Measurements from ENCODE around the gene MEI1. TPM values are rescaled to one million over a fixed set of nuclear protein-coding genes. Genes with fewer than 3 reads are reported as not detected.

The MEI1 gene
- total RNA-seq, 2 experiments from 2014 or later, result 27.7 to 28.4 TPM

DNA sequence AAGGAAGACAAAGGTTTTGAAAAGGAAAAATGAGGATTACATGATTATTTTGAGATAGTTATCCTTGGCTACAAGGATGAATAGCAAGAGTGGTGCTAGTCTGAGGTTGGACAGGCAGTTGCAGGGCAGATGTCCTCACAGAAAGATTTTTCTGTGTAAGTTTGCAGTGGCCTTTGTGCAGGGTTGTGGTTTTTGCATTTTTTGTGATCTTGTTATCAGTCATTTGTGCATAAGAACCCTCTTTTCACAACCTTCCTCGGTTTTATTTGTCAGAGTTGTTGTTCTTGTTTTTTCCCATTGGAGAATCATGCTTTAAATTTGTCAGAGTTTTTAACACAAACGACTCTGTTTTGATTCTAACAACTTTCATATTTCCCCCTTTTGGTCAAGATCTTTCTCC is 102.6 kb downstream of the MEI1 start:
- intact Hi-C loops (cut with micrococcal nuclease), result no loop called here
- H3K27me3 Mint-ChIP-seq, result no peaks in the 10 kb centered on the region
- peak overlapping the region; percentile 89 for H3K4me3 Mint-ChIP-seq
- ChIA-PET CTCF (interaction anchor here (0.9 to 3.6 kb wide), 5 partner anchors 21 to 105 kb away, joined by 4 to 41 read pairs (median 9); no protein-coding TSS in a partner anchor), POLR2A (interaction anchor here (1.1 to 4.9 kb wide), 4 partner anchors 12 to 145 kb away, joined by 5 to 85 read pairs (median 12); partner anchors contain the start of gene CENPM)
- H3K27ac Mint-ChIP-seq, result no peak overlapping the region
- TF ChIP-seq CTCF (IDR thresholded peaks at IDR 0.05), result no peak
- H3K4me1 Mint-ChIP-seq (ENCODE audit: low read depth), result peaks cover 30% of the 10 kb centered on the region
- peaks cover 15% of the 10 kb centered on the region for H3K36me3 Mint-ChIP-seq (ENCODE audit: low read depth)
- no peak for DNase-seq
- H3K9me3 Mint-ChIP-seq, result no peaks in the 10 kb centered on the region
- no peak for ATAC-seq

GRCh38 chr22:41805639-41806038 is 106.3 kb downstream of the MEI1 start:
- H3K36me3 Mint-ChIP-seq (ENCODE audit: low read depth), result peaks cover 17% of the 10 kb centered on the region
- H3K27ac Mint-ChIP-seq, result no peak overlapping the region
- ChIA-PET CTCF (interaction anchor here (0.6 to 2.2 kb wide), 2 partner anchors 108 to 358 kb away, joined by 3 to 8 read pairs; no protein-coding TSS in a partner anchor), POLR2A (interaction anchor here (1.2 kb wide), 1 partner anchor 60 kb away, joined by 3 read pairs; no protein-coding TSS in a partner anchor)
- ATAC-seq (no peak), DNase-seq (no peak)
- no peak for TF ChIP-seq CTCF (IDR thresholded peaks at IDR 0.05)
- no peaks in the 10 kb centered on the region for H3K27me3 Mint-ChIP-seq
- intact Hi-C loops (cut with micrococcal nuclease), result no loop called here
- H3K4me3 Mint-ChIP-seq, result no peak overlapping the region
- H3K9me3 Mint-ChIP-seq, result no peaks in the 10 kb centered on the region
- peaks cover 24% of the 10 kb centered on the region for H3K4me1 Mint-ChIP-seq (ENCODE audit: low read depth)

DNA sequence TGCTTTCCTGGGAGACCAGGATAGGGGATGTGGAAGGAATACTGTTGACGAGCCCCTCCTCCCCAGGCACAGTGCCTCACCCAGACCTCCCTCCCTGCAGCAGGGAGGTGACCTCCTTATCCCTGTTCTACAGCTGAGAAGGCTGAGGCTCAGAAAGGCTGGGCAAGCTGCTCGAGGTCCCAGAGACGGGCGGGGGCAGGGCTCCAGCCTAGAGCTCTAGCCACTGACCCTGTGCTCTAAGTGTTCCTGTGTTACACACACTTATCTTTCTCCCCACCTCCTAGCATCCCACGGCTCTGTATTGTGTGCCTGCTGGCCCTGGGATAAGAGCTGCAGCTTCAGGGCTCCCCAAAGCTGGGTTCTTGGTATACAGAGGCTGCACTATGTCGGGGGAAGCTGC is 109.1 kb downstream of the MEI1 start:
- H3K4me3 Mint-ChIP-seq, result no peak overlapping the region
- peaks cover 7% of the 10 kb centered on the region for H3K4me1 Mint-ChIP-seq (ENCODE audit: low read depth)
- H3K36me3 Mint-ChIP-seq (ENCODE audit: low read depth), result peaks cover 13% of the 10 kb centered on the region
- ATAC-seq (no peak), DNase-seq (no peak)
- no peak overlapping the region for H3K27ac Mint-ChIP-seq
- H3K9me3 Mint-ChIP-seq, result no peaks in the 10 kb centered on the region
- POLR2A ChIA-PET, result interaction anchor here (1.4 kb wide), 1 partner anchor 8 kb away, joined by 6 read pairs; the partner anchor contains the start of gene CCDC134
- no peak for TF ChIP-seq CTCF (IDR thresholded peaks at IDR 0.05)
- no peaks in the 10 kb centered on the region for H3K27me3 Mint-ChIP-seq
- CTCF ChIA-PET, result interaction anchor here (1.3 to 1.4 kb wide), 2 partner anchors 62 to 111 kb away, joined by 4 to 7 read pairs; no protein-coding TSS in a partner anchor
- intact Hi-C loops (cut with micrococcal nuclease), result no loop called here

- Mint-ChIP-seq H3K36me3 (ENCODE audit: low read depth) (peaks cover 9% of the 10 kb centered on the region), H3K4me1 (ENCODE audit: low read depth) (no peaks in the 10 kb centered on the region), H3K27ac (no peak overlapping the region), H3K27me3 (no peaks in the 10 kb centered on the region), H3K4me3 (no peak overlapping the region), H3K9me3 (no peaks in the 10 kb centered on the region)
- no peak for ATAC-seq
- ChIA-PET POLR2A (interaction anchor here (1.9 kb wide), 1 partner anchor 10 kb away, joined by 8 read pairs; the partner anchor contains the start of gene CCDC134), CTCF (no interaction called here)
- intact Hi-C loops (cut with micrococcal nuclease), result no loop called here
- no peak for TF ChIP-seq CTCF (IDR thresholded peaks at IDR 0.05)
- no peak for DNase-seq
These were observed 110.7 kb downstream of the MEI1 start for GRCh38 chr22:41810022-41810421.

- Mint-ChIP-seq H3K27ac (no peak overlapping the region), H3K27me3 (no peaks in the 10 kb centered on the region), H3K4me3 (no peak overlapping the region), H3K4me1 (ENCODE audit: low read depth) (peaks cover 3% of the 10 kb centered on the region), H3K9me3 (no peaks in the 10 kb centered on the region), H3K36me3 (ENCODE audit: low read depth) (peaks cover 11% of the 10 kb centered on the region)
- DNase-seq, result no peak
- no peak for ATAC-seq
- intact Hi-C loops (cut with micrococcal nuclease), result no loop called here
- ChIA-PET CTCF (interaction anchor here (1.7 kb wide), 1 partner anchor 113 kb away, joined by 4 read pairs; no protein-coding TSS in a partner anchor), POLR2A (interaction anchor here (0.5 to 1.2 kb wide), 4 partner anchors 12 to 90 kb away, joined by 3 to 4 read pairs (median 3); partner anchors contain the start of genes CCDC134 and SREBF2)
- no peak for TF ChIP-seq CTCF (IDR thresholded peaks at IDR 0.05)
These were observed 113.7 kb downstream of the MEI1 start for GRCh38 chr22:41812805-41813545.

Data from activated CD8-positive, alpha-beta T cell treated with anti-CD3 and anti-CD28 coated beads for 36 hours (primary cell).